ENCODE measurements around the gene ZNF532. TPM values are rescaled to one million over a fixed set of nuclear protein-coding genes. Genes with fewer than 3 reads are reported as not detected.

ZNF532 gene
- total and polyA plus RNA-seq, 11 donors: 16.0 to 84.4 (median 69.9) TPM

DNA sequence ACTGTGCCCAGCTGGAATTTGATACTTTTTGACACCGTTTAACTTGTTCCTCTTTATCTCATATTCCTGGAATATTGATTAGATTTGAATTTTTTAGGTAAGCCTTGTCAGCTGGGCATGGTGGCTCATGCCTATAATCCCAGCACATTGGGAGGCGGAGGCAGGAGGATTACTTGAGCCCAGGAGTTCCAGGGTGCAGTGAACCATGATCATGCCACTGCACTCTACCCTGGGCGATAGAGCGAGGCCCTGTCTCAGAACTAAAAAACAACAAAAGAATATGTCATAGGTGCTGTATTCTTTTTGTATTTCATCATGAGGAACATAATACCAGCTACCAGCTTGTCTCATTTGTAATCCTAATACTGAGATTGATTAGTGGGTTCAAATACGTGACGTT, 90.3 kb downstream of the ZNF532 start:
- Histone ChIP-seq H3K27me3 (no peaks in the 10 kb centered on the region), H3K36me3 (peaks cover 0 to 71% (median 31%) of the 10 kb centered on the region in 9 donors), H3K4me3 (no peak overlapping the region), H3K4me1 (peaks cover 0 to 29% (median 8%) of the 10 kb centered on the region in 12 donors), H3K9me3 (no peaks in the 10 kb centered on the region), H3K27ac (peak overlapping the region in 1 of 12 donors; percentile 18)
- DNase-seq: no peak
- intact Hi-C loops (cut with DNase I): no loop called here
- TF ChIP-seq, protein P1, sequence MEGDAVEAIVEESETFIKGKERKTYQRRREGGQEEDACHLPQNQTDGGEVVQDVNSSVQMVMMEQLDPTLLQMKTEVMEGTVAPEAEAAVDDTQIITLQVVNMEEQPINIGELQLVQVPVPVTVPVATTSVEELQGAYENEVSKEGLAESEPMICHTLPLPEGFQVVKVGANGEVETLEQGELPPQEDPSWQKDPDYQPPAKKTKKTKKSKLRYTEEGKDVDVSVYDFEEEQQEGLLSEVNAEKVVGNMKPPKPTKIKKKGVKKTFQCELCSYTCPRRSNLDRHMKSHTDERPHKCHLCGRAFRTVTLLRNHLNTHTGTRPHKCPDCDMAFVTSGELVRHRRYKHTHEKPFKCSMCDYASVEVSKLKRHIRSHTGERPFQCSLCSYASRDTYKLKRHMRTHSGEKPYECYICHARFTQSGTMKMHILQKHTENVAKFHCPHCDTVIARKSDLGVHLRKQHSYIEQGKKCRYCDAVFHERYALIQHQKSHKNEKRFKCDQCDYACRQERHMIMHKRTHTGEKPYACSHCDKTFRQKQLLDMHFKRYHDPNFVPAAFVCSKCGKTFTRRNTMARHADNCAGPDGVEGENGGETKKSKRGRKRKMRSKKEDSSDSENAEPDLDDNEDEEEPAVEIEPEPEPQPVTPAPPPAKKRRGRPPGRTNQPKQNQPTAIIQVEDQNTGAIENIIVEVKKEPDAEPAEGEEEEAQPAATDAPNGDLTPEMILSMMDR (IDR thresholded peaks at IDR 0.05): no peak
- ATAC-seq: no peak
- 89 to 90% (median 89%) methylated on average over 6 of the region's 6 CpGs for WGBS, 4 donors

DNA sequence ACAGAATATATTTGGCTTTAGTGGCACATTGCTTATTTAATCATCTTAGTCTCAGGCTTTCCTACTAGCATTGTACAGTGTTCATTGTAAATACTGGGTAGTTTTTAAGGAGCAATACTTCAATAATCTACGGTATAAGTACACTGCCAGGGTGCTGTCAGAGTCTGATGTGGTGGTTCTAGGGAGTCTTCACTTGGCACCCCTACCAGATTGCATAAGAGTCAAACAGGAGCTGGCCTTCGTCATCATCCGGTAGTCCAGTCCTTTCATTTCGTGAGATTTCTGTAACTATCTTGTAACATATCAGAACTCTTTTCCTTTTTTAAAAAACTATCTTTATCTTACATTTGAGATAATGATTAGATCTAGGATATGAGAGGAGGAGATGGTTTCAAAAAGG, 91.1 kb downstream of the ZNF532 start:
- ATAC-seq: peak; percentile 43 to 77 (median 57)
- H3K27me3 ChIP-seq: no peaks in the 10 kb centered on the region
- peak in 1 of 5 donors; percentile 40 for DNase-seq
- no peaks in the 10 kb centered on the region for H3K9me3 ChIP-seq
- peaks cover 2 to 34% (median 10%) of the 10 kb centered on the region in 12 donors for H3K4me1 ChIP-seq
- intact Hi-C loops (cut with DNase I): no loop called here
- no peak for TF ChIP-seq POLR2A (IDR thresholded peaks at IDR 0.05)
- TF ChIP-seq, protein P1 (IDR thresholded peaks at IDR 0.05): no peak
- H3K27ac ChIP-seq: peak overlapping the region in 3 of 12 donors; percentile 18 to 47 (median 21)
- 55 to 56% (median 55%) methylated on average over 4 of the region's 4 CpGs for WGBS, 4 donors
- peaks cover 0 to 70% (median 33%) of the 10 kb centered on the region in 9 donors for H3K36me3 ChIP-seq
- no peak overlapping the region for H3K4me3 ChIP-seq

DNA sequence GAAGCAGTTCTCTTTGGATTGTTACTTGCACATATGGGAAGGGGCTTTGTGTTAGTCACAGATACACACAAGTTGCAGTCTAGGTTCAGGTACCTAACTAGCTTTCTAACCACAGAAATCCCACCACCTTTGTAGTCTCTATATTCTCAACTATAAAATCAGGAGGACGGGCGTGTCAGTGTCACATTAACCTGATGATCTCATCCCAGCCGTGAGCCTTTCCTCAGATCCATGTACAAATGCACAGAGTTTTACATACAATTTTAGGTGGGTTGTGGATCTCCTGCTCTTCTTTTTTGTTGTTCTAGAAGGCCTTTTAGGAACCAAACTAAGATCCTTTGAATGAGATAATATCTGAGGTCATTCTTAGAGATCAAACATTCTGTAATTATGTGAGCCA, 94.0 kb downstream of the ZNF532 start:
- H3K4me1 ChIP-seq: peaks cover 0 to 36% (median 10%) of the 10 kb centered on the region in 12 donors
- TF ChIP-seq POLR2A (IDR thresholded peaks at IDR 0.05): no peak
- TF ChIP-seq, protein P1 (IDR thresholded peaks at IDR 0.05): no peak
- DNase-seq: no peak
- no peak overlapping the region for H3K27ac ChIP-seq
- WGBS, 4 donors: 83 to 91% (median 87%) methylated on average over 3 of the region's 3 CpGs
- H3K36me3 ChIP-seq: peaks cover 0 to 74% (median 33%) of the 10 kb centered on the region in 9 donors
- H3K4me3 ChIP-seq: no peak overlapping the region
- no peaks in the 10 kb centered on the region for H3K27me3 ChIP-seq
- intact Hi-C loops (cut with DNase I): no loop called here
- ATAC-seq: no peak
- no peaks in the 10 kb centered on the region for H3K9me3 ChIP-seq

DNA sequence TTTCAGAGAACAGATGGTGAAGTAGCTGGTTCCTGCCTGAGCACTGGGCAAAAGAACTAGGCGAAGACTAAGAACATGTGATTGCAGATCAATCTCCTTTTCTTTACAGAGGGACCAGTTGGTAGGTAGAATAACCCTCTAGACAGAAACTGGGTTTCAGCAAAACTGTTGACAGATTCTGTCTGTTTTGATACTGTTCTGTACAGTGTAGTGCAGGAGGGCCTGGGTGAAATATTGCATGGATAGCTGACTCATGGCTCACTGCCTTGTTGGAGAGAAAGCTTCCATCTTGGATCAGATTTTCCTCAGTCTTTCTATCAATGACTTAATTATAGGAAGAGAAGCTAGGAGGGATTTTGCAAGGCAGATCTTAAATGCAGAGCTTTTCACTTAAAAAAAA, 95.8 kb downstream of the ZNF532 start:
- no peaks in the 10 kb centered on the region for H3K9me3 ChIP-seq
- intact Hi-C loops (cut with DNase I): no loop called here
- H3K27me3 ChIP-seq: no peaks in the 10 kb centered on the region
- WGBS, 4 donors: 46 to 100% (median 96%) methylated on average over 1 of the region's 1 CpG
- TF ChIP-seq POLR2A (IDR thresholded peaks at IDR 0.05): no peak
- TF ChIP-seq, protein P1 (IDR thresholded peaks at IDR 0.05): no peak
- peaks cover 0 to 56% (median 17%) of the 10 kb centered on the region in 9 donors for H3K36me3 ChIP-seq
- DNase-seq: no peak
- peaks cover 0 to 29% (median 14%) of the 10 kb centered on the region in 12 donors for H3K4me1 ChIP-seq
- H3K4me3 ChIP-seq: no peak overlapping the region
- H3K27ac ChIP-seq: peak overlapping the region in 2 of 12 donors; percentile 14 to 62
- no peak for ATAC-seq

All from heart left ventricle (tissue), 16 donors.